Measurements from ENCODE around the gene YPEL2. TPM values are rescaled to one million over a fixed set of nuclear protein-coding genes. Genes with fewer than 3 reads are reported as not detected.

YPEL2 gene
- polyA plus RNA-seq, 1 of the 3 experiments (the other 2 are of a cell fraction) = 3.2 TPM

DNA sequence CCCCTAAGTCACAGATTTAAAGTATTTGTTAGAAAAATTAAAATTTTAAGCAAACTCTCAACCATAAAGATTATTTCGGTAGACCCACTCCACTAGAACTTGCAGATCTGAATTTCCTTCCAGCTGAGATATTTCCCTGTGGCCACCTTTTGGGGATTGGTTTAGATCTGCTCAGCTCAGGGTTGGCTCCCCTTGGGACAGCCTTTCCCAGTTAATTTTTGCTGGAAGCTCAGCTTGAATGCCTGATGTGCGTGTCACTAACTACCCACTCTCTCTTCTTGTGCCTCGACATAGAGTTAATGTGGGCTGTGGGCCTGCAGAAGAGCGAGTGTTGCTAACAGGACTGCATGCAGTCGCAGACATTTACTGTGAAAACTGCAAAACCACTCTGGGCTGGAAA, 57.6 kb downstream of the YPEL2 start:
- Histone ChIP-seq H3K9me2 (no peaks in the 10 kb centered on the region), H3K4me1 (ENCODE audit: control insufficient read depth in 1 of 2, insufficient read depth in 2 of 2, low read depth in 1 of 2, low read length in 1 of 2) (peaks cover 0 to 35% of the 10 kb centered on the region in 2 experiments; a peak in 1 of 4 replicates), H3K9ac (no peak overlapping the region), H3K27me3 (ENCODE audit: insufficient read depth) (no peaks in the 10 kb centered on the region), H3F3A (replicated peaks; ENCODE audit: insufficient read depth) (no peaks in the 10 kb centered on the region), H3K4me3 (ENCODE audit: low read depth in 2 of 2, low read length in 1 of 2) (no peak overlapping the region), H3K79me2 (ENCODE audit: insufficient read depth) (no peaks in the 10 kb centered on the region), H3K36me3 (replicated peaks in 1 of 2; ENCODE audit: control insufficient read depth in 1 of 2, insufficient read depth in 2 of 2, low read length in 1 of 2) (peaks cover 3 to 7% of the 10 kb centered on the region in 2 experiments), H2AFZ (ENCODE audit: low read depth) (no peak overlapping the region), H3K27ac (ENCODE audit: low read depth in 2 of 2, low read length in 1 of 2) (no peak overlapping the region; a peak in 1 of 4 replicates), H4K20me1 (ENCODE audit: insufficient read depth) (no peaks in the 10 kb centered on the region), H3K4me2 (no peak overlapping the region), H3K9me3 (no peaks in the 10 kb centered on the region)
- 83% methylated on average over 5 of the region's 5 CpGs for WGBS (ENCODE audit: low lambda C conversion rate)
- DNase-seq = no peak
- POLR2A ChIA-PET = no interaction called here
- TF ChIP-seq TCF12 (IDR thresholded peaks at IDR 0.05) (no peak), RFX5 (IDR thresholded peaks at IDR 0.05; ENCODE audit: low read length) (no peak), MXI1 (IDR thresholded peaks at IDR 0.05; ENCODE audit: low read depth, low read length) (no peak), CTCF (IDR thresholded peaks at IDR 0.05) (no peak), TEAD4 (IDR thresholded peaks at IDR 0.05; ENCODE audit: borderline replicate concordance, insufficient read depth) (no peak), TAF1 (IDR thresholded peaks at IDR 0.05; ENCODE audit: borderline replicate concordance, low read depth, low read length) (no peak), FOXJ3 (CRISPR knock-in tag; IDR thresholded peaks at IDR 0.05) (no peak)
- TF ChIP-seq, protein P1, sequence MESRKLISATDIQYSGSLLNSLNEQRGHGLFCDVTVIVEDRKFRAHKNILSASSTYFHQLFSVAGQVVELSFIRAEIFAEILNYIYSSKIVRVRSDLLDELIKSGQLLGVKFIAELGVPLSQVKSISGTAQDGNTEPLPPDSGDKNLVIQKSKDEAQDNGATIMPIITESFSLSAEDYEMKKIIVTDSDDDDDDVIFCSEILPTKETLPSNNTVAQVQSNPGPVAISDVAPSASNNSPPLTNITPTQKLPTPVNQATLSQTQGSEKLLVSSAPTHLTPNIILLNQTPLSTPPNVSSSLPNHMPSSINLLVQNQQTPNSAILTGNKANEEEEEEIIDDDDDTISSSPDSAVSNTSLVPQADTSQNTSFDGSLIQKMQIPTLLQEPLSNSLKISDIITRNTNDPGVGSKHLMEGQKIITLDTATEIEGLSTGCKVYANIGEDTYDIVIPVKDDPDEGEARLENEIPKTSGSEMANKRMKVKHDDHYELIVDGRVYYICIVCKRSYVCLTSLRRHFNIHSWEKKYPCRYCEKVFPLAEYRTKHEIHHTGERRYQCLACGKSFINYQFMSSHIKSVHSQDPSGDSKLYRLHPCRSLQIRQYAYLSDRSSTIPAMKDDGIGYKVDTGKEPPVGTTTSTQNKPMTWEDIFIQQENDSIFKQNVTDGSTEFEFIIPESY (IDR thresholded peaks at IDR 0.05; ENCODE audit: borderline replicate concordance, low read depth) = no peak
- TF ChIP-seq, protein P2, sequence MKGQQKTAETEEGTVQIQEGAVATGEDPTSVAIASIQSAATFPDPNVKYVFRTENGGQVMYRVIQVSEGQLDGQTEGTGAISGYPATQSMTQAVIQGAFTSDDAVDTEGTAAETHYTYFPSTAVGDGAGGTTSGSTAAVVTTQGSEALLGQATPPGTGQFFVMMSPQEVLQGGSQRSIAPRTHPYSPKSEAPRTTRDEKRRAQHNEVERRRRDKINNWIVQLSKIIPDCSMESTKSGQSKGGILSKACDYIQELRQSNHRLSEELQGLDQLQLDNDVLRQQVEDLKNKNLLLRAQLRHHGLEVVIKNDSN (IDR thresholded peaks at IDR 0.05; ENCODE audit: borderline replicate concordance, low read depth) = no peak
- TF ChIP-seq, protein P3, sequence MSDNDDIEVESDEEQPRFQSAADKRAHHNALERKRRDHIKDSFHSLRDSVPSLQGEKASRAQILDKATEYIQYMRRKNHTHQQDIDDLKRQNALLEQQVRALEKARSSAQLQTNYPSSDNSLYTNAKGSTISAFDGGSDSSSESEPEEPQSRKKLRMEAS (IDR thresholded peaks at IDR 0.05; ENCODE audit: low read depth) = no peak
- CTCF ChIA-PET = interaction anchor here (0.9 to 3.8 kb wide), 8 partner anchors 9 to 78 kb away, joined by 3 to 15 read pairs (median 6); no protein-coding TSS in a partner anchor

DNA sequence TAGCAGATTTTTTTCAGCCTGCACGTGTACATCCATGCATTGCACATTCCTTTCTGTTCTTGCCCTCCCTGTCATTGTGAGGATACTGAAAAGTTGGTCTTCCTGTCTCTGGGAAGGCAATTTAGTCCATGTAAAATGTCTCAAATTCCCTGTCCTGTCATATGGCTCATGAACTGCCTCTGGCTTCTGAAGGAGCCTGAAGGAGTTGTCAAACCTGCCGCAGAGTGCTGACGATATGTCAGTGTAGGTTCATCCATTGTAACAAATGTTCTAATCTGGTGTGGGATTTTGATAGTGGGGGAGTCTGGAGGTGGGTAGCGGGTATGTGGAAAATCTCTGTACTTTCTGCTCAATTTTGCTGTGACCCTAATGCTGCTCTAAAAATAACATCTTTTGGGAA, 59.6 kb downstream of the YPEL2 start:
- H3K4me1 ChIP-seq (ENCODE audit: control insufficient read depth in 1 of 2, insufficient read depth in 2 of 2, low read depth in 1 of 2, low read length in 1 of 2) = peaks cover 0 to 35% of the 10 kb centered on the region in 2 experiments; a peak in 1 of 4 replicates
- H3K4me3 ChIP-seq (ENCODE audit: low read depth in 2 of 2, low read length in 1 of 2) = no peak overlapping the region
- no peaks in the 10 kb centered on the region for H3K79me2 ChIP-seq (ENCODE audit: insufficient read depth)
- WGBS (ENCODE audit: low lambda C conversion rate) = 80% methylated on average over 4 of the region's 4 CpGs
- H3K27ac ChIP-seq (ENCODE audit: low read depth in 2 of 2, low read length in 1 of 2) = peak overlapping the region in 1 of 2 experiments; percentile 5; a peak in 1 of 4 replicates
- no peak overlapping the region for H2AFZ ChIP-seq (ENCODE audit: low read depth)
- no peak for DNase-seq
- H3K9me3 ChIP-seq = no peaks in the 10 kb centered on the region
- H3K4me2 ChIP-seq = no peak overlapping the region
- H3F3A ChIP-seq (replicated peaks; ENCODE audit: insufficient read depth) = no peaks in the 10 kb centered on the region
- ChIA-PET CTCF (no interaction called here), POLR2A (no interaction called here)
- peaks cover 3 to 7% of the 10 kb centered on the region in 2 experiments for H3K36me3 ChIP-seq (replicated peaks in 1 of 2; ENCODE audit: control insufficient read depth in 1 of 2, insufficient read depth in 2 of 2, low read length in 1 of 2)
- H3K27me3 ChIP-seq (ENCODE audit: insufficient read depth) = no peaks in the 10 kb centered on the region
- H3K9ac ChIP-seq = no peak overlapping the region
- H4K20me1 ChIP-seq (ENCODE audit: insufficient read depth) = no peaks in the 10 kb centered on the region
- H3K9me2 ChIP-seq = no peaks in the 10 kb centered on the region
- no peak for TF ChIP-seq TAF1 (IDR thresholded peaks at IDR 0.05; ENCODE audit: borderline replicate concordance, low read depth, low read length)
- TF ChIP-seq JUND (IDR thresholded peaks at IDR 0.05) = no peak
- no peak for TF ChIP-seq NFIC (IDR thresholded peaks at IDR 0.05; ENCODE audit: borderline replicate concordance)
- no peak for TF ChIP-seq RFX5 (IDR thresholded peaks at IDR 0.05; ENCODE audit: low read length)
- TF ChIP-seq, protein P3 (IDR thresholded peaks at IDR 0.05; ENCODE audit: low read depth) = no peak
- TF ChIP-seq FOSL2 (IDR thresholded peaks at IDR 0.05; ENCODE audit: borderline replicate concordance, low read depth) = no peak
- TF ChIP-seq NRF1 (IDR thresholded peaks at IDR 0.05; ENCODE audit: low read depth, low read length) = no peak
- no peak for TF ChIP-seq RXRA (IDR thresholded peaks at IDR 0.05; ENCODE audit: borderline replicate concordance, low read depth)
- no peak for TF ChIP-seq FOXJ3 (CRISPR knock-in tag; IDR thresholded peaks at IDR 0.05)
- no peak for TF ChIP-seq RAD21 (IDR thresholded peaks at IDR 0.05; ENCODE audit: low read length)
- TF ChIP-seq EP300 (IDR thresholded peaks at IDR 0.05; ENCODE audit: borderline replicate concordance in 1 of 2, low read depth in 1 of 2, low read length in 1 of 2) = no peak
- TF ChIP-seq EZH2phosphoT487 (IDR thresholded peaks at IDR 0.05; ENCODE audit: borderline replicate concordance, low read depth) = no peak
- TF ChIP-seq POLR2AphosphoS5 (IDR thresholded peaks at IDR 0.05; ENCODE audit: low read depth, low read length) = no peak
- TF ChIP-seq TEAD4 (IDR thresholded peaks at IDR 0.05; ENCODE audit: borderline replicate concordance, insufficient read depth) = no peak
- TF ChIP-seq, protein P2 (IDR thresholded peaks at IDR 0.05; ENCODE audit: borderline replicate concordance, low read depth) = no peak
- TF ChIP-seq FOXM1 (IDR thresholded peaks at IDR 0.05; ENCODE audit: low read depth) = no peak
- TF ChIP-seq MEF2A (IDR thresholded peaks at IDR 0.05; ENCODE audit: borderline replicate concordance, low read depth) = no peak

All from SK-N-SH (cell line).